Mucosa of descending colon (tissue), 3 donors: Measurements from ENCODE around the gene TEDC1. TPM values are rescaled to one million over a fixed set of nuclear protein-coding genes. Genes with fewer than 3 reads are reported as not detected.

Experiments used
- ATAC-seq: fragments of 200-7000 bp; cut with Tn5 transposase; one replicate; pipeline ENCODE4 v1.9.1; 2020; ENCODE audit warnings: mild to moderate bottlenecking, moderate library complexity
- DNase-seq, 3 donors: peaks; one replicate each; pipeline ENCODE4 v3.0.0-alpha.2; 2020
- H3K36me3 ChIP-seq: fragments of 200-600 bp; one replicate; pipeline ENCODE4 v1.8.0; 2021; ENCODE audit warnings: low read depth, mild to moderate bottlenecking
- H3K4me1 ChIP-seq: fragments of 200-600 bp; one replicate; pipeline ENCODE4 v1.8.0; 2021; ENCODE audit warnings: low read depth, mild to moderate bottlenecking
- H3K4me3 ChIP-seq: fragments of 200-600 bp; one replicate; pipeline ENCODE4 v1.8.0; 2021; ENCODE audit warnings: mild to moderate bottlenecking
- H3K9me3 ChIP-seq: fragments of 200-600 bp; one replicate; pipeline ENCODE4 v1.8.0; 2021; ENCODE audit warnings: mild to moderate bottlenecking
- CTCF ChIP-seq: fragments of 200-600 bp; IDR thresholded peaks from one replicate; pipeline ENCODE4 v1.8.0; 2022; ENCODE audit warnings: antibody characterized with exemption, mild to moderate bottlenecking
- intact Hi-C, 2 donors: fragments of 100-400 bp; cut with DNase I in 1 of 2; cut with micrococcal nuclease in 1 of 2; formaldehyde crosslinking; loops; one replicate each; pipeline versions ENCODE4 v1.11.0 to v1.11.1; 2022; cut with DNase I, micrococcal nuclease
- total RNA-seq, 3 donors: library from RNA; stranded (reverse); fragmentation: NEBNext Ultra II Directional in 2 of 3; extraction: Animal tissue kit (Norgen Biotek cat#: 25700) in 2 of 3; gene quantifications; one replicate each; pipeline versions ENCODE4 v1.2.1 to v1.2.4, GENCODE V29; 2021 to 2023
- donor health status: DM: no; HTN: no; CAD: no; lungs with moderate emphysema.
- donor health status: DM: no; HTN: no; CAD: no.
- donor health status: DM: no; HTN: yes; CAD: no.

Gene TEDC1
- total RNA-seq, 3 donors from 2014 or later: 11.8 to 23.9 (median 21.8) TPM

GRCh38 chr14:105469456-105470349, 21.3 kb upstream of the TEDC1 start:
- Histone ChIP-seq H3K4me1 (peaks cover 9% of the 10 kb centered on the region), H3K4me3 (no peak overlapping the region), H3K36me3 (no peaks in the 10 kb centered on the region), H3K9me3 (no peaks in the 10 kb centered on the region)
- DNase-seq: no peak
- intact Hi-C loops: no loop called here
- TF ChIP-seq CTCF: no peak
- no peak for ATAC-seq

- Histone ChIP-seq H3K9me3 (no peaks in the 10 kb centered on the region), H3K4me3 (no peak overlapping the region), H3K4me1 (peaks cover 15% of the 10 kb centered on the region), H3K36me3 (no peaks in the 10 kb centered on the region)
- TF ChIP-seq CTCF: no peak
- DNase-seq (no peak), ATAC-seq (no peak)
- intact Hi-C loops: no loop called here
Observed at GRCh38 chr14:105470350-105471296, 20.4 kb upstream of the TEDC1 start.

DNA sequence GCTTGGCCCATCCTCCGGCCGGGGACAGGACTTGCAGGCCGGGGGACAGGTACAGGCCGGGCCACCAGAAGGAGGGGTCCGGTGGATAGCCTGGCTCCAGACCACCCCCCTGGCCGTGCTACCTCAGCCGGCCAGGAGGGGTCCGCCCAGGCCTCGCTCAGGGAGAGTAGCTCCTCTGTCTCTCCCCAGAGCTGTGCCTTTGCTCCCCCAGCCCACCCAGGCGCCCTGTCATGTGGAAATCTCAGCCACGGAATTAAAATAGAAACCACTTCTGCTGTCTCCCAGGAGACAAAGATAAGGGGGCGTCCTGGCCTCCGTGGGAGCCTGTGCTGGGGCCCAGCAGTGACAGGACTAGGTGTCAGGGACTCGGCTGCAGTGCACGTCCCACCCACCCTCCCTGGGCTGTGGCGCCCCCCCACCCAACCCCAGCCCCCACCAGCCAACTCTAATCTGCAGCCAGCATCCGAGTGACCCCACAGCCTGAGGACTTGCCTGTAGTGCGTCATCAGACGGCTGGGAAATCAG, 19.7 kb upstream of the TEDC1 start:
- no peak for TF ChIP-seq CTCF
- H3K4me3 ChIP-seq: no peak overlapping the region
- H3K36me3 ChIP-seq: no peaks in the 10 kb centered on the region
- ATAC-seq (no peak), DNase-seq (no peak)
- intact Hi-C loops: no loop called here
- H3K9me3 ChIP-seq: no peaks in the 10 kb centered on the region
- peaks cover 17% of the 10 kb centered on the region for H3K4me1 ChIP-seq

DNA sequence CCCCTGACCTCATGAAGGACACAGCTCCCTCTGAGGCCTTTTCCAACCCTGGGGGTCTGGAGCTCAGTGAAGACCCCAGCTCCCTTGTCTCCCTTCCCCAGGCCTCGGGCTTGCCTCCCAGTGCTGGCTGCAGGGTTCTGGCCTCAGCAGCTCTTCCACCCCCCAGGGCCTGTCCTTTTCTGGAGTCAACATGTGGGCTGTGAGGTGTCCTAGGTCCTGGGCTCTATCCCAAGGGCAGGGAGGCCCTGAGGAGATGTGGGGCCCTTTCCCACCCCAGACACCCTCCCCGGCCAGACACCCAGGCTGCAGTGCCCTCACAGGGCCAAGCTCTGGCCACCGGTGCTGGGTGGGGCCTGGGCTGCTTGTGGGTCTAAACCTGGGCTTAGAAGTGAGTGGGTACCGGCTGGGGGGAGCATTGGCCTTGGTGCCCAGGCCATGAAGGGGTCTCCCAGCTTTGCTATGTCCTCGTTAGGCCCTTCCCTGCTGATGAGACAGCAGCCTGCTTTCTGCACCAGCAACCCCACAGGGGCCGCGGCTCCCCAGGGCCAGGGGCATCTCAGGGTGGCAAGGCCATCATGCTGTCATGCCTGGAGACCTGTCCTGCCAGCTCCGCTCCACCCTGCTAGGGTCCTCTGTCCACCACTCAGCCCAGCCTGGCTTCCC, 19.1 kb upstream of the TEDC1 start:
- no peaks in the 10 kb centered on the region for H3K36me3 ChIP-seq
- intact Hi-C loops: no loop called here
- no peak overlapping the region for H3K4me3 ChIP-seq
- peaks cover 23% of the 10 kb centered on the region for H3K4me1 ChIP-seq
- DNase-seq (no peak), ATAC-seq (no peak)
- H3K9me3 ChIP-seq: no peaks in the 10 kb centered on the region
- TF ChIP-seq CTCF: no peak

DNA sequence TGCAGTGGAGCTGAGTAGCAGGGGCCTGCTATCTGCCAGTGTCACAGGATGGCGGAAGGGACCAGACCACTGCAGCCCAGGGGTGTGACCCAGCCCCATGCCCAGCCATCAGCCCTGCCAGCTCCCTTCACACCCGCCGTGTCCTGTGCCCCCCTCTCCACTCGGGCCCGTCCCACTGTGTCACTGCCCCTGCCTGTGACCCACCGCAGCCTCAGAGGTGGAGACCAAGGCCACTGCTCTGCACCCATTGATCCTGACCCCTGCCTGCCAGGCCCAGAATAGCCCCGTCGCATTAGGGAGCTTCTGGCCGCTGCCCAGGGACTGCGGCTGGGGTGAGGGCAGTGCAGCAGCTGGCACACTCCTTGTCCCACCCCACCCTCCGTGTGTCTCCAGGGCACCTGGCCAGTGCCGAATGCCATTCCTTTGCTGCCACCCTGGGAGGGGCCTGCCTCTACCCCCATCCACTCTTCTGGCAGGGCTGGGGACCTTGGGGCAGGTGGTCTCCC, 18.5 kb upstream of the TEDC1 start:
- H3K4me1 ChIP-seq: peaks cover 23% of the 10 kb centered on the region
- H3K36me3 ChIP-seq: no peaks in the 10 kb centered on the region
- H3K4me3 ChIP-seq: no peak overlapping the region
- TF ChIP-seq CTCF: no peak
- intact Hi-C loops: no loop called here
- DNase-seq: peak in 1 of 3 donors; percentile 35
- no peaks in the 10 kb centered on the region for H3K9me3 ChIP-seq
- peak; percentile 7 for ATAC-seq
